Neural cell (in vitro differentiated cells): ENCODE results near the gene PRKAR1B. TPM values are rescaled to one million over a fixed set of nuclear protein-coding genes. Genes with fewer than 3 reads are reported as not detected.

Source experiments
- H2AFZ ChIP-seq: fragments of 200-600, 300-800 bp; sonication (generic), shearing (Covaris generic); 2 replicates; pipeline ENCODE4 v1.6.0; 2014; ENCODE audit warnings: low read depth, mild to moderate bottlenecking, antibody characterized with exemption, low read length, moderate library complexity
- H3F3A ChIP-seq: fragments of 200-600 bp; shearing (Covaris generic); 2 replicates; pipeline ENCODE4 v1.6.1; 2016; ENCODE audit warnings: mild to moderate bottlenecking, moderate library complexity, mixed read lengths, antibody characterized with exemption, low read length; ENCODE audit not compliant: insufficient read depth, poor library complexity, severe bottlenecking
- H3K27ac ChIP-seq: fragments of 200-600, 300-800 bp; sonication (generic), shearing (Covaris generic); 2 replicates; pipeline ENCODE4 v1.5.1; 2014; ENCODE audit warnings: mild to moderate bottlenecking, low read length, moderate library complexity
- H3K27me3 ChIP-seq: fragments of 300-800, 200-600 bp; sonication (generic), shearing (Covaris generic); 2 replicates; pipeline ENCODE4 v1.6.0; 2014; ENCODE audit warnings: mild to moderate bottlenecking, low read depth, low read length, moderate library complexity; ENCODE audit not compliant: insufficient read depth
- H3K36me3 ChIP-seq: fragments of 300-800, 200-600 bp; sonication (generic), shearing (Covaris generic); 2 replicates; pipeline ENCODE4 v1.5.1; 2014; ENCODE audit warnings: mild to moderate bottlenecking, antibody characterized with exemption, low read length, moderate library complexity; ENCODE audit not compliant: insufficient read depth
- H3K4me2 ChIP-seq: fragments of 300-800, 200-600 bp; sonication (generic), shearing (Covaris generic); 2 replicates; pipeline ENCODE4 v1.6.0; 2014; ENCODE audit warnings: mild to moderate bottlenecking, low read length
- H3K4me3 ChIP-seq: fragments of 300-800, 200-600 bp; sonication (generic), shearing (Covaris generic); 2 replicates; pipeline ENCODE4 v1.5.1; 2014; ENCODE audit warnings: mild to moderate bottlenecking, low read length, moderate library complexity
- H3K79me2 ChIP-seq: fragments of 200-600 bp; shearing (Covaris generic); replicated peaks from 2 replicates; pipeline ENCODE4 v1.6.0; 2014; ENCODE audit warnings: mild to moderate bottlenecking, low read length, moderate library complexity; ENCODE audit not compliant: insufficient read depth
- H3K9ac ChIP-seq: fragments of 300-800, 200-600 bp; sonication (generic), shearing (Covaris generic); 2 replicates; pipeline ENCODE4 v1.6.1; 2016; ENCODE audit warnings: mild to moderate bottlenecking, low read length, mixed read lengths
- H3K9me2 ChIP-seq: fragments of 200-600 bp; shearing (Covaris generic); 2 replicates; pipeline ENCODE4 v1.6.1; 2016; ENCODE audit warnings: mild to moderate bottlenecking, low read length, mixed read lengths; ENCODE audit not compliant: insufficient read depth
- H3K9me3 ChIP-seq: fragments of 200-600, 300-800 bp; sonication (generic), shearing (Covaris generic); 2 replicates; pipeline ENCODE4 v1.6.1; 2016; ENCODE audit warnings: mild to moderate bottlenecking, mixed run types, low read length, moderate library complexity, mixed read lengths
- H4K20me1 ChIP-seq: fragments of 200-600 bp; shearing (Covaris generic); 2 replicates; pipeline ENCODE4 v1.6.1; 2016; ENCODE audit warnings: mild to moderate bottlenecking, mixed run types; ENCODE audit not compliant: insufficient read depth
- CTCF ChIP-seq: fragments of 450-650 bp; IDR thresholded peaks from 2 replicates; pipeline ENCODE4 v1.5.1; 2014; ENCODE audit warnings: antibody characterized with exemption, mild to moderate bottlenecking, moderate library complexity; ENCODE audit not compliant: poor library complexity, severe bottlenecking
- EP300 ChIP-seq: fragments of 450-650 bp; conservative IDR thresholded peaks from 2 replicates; pipeline ENCODE4 v1.6.1; 2014; ENCODE audit warnings: antibody characterized with exemption, mild to moderate bottlenecking, moderate library complexity; ENCODE audit not compliant: poor library complexity, severe bottlenecking
- EZH2 ChIP-seq: fragments of 200-600, 300-800 bp; shearing (Covaris generic), sonication (generic); IDR thresholded peaks from 2 replicates; pipeline ENCODE4 v1.6.1; 2014; ENCODE audit warnings: antibody characterized with exemption, low read length, borderline replicate concordance, mild to moderate bottlenecking; ENCODE audit not compliant: insufficient read depth, poor library complexity, severe bottlenecking
- MXI1 ChIP-seq: fragments of 450-650 bp; conservative IDR thresholded peaks from 2 replicates; pipeline ENCODE4 v1.6.1; 2014; ENCODE audit warnings: antibody characterized with exemption, mild to moderate bottlenecking; ENCODE audit not compliant: poor library complexity, severe bottlenecking
- POLR2AphosphoS5 ChIP-seq: IDR thresholded peaks from 2 replicates; pipeline ENCODE4 v1.6.1; 2012
- RAD21 ChIP-seq: fragments of 450-650 bp; conservative IDR thresholded peaks from 2 replicates; pipeline ENCODE4 v1.6.1; 2014; ENCODE audit warnings: antibody characterized with exemption, mild to moderate bottlenecking, moderate library complexity
- REST ChIP-seq: IDR thresholded peaks from 2 replicates; pipeline ENCODE4 v1.6.1; 2012; ENCODE audit warnings: borderline replicate concordance
- SMC3 ChIP-seq: fragments of 450-650 bp; conservative IDR thresholded peaks from 2 replicates; pipeline ENCODE4 v1.6.1; 2014; ENCODE audit warnings: antibody characterized with exemption, mild to moderate bottlenecking, moderate library complexity; ENCODE audit not compliant: poor library complexity
- TAF1 ChIP-seq: IDR thresholded peaks from 2 replicates; pipeline ENCODE4 v1.6.1; 2012; ENCODE audit warnings: low read depth
- polyA minus RNA-seq: library from RNA; depleted of rRNA, polyadenylated mRNA; stranded (reverse); fragments of >200 nt; gene quantifications from 2 replicates; pipeline ENCODE4 v1.2.3, GENCODE V29; 2014
- polyA plus RNA-seq: library from polyadenylated mRNA; depleted of rRNA; stranded (reverse); fragments of >200 nt; gene quantifications from 2 replicates; pipeline ENCODE4 v1.2.3, GENCODE V29; 2014

PRKAR1B gene
- polyA plus RNA-seq, result 38.6 and 44.1 TPM in 2 replicates
- 33.1 and 36.5 TPM in 2 replicates for polyA minus RNA-seq

- Histone ChIP-seq H3K79me2 (peaks cover 10% of the 10 kb centered on the region), H3K27ac (peak within 1 kb of the TSS; percentile 39), H3K9me2 (no peaks in the 10 kb centered on the region), H3F3A (no peaks in the 10 kb centered on the region), H3K36me3 (peaks cover 4% of the 10 kb centered on the region), H3K4me2 (peak within 1 kb of the TSS; percentile 49), H3K9ac (peak within 1 kb of the TSS; percentile 70), H3K4me3 (peak within 1 kb of the TSS; percentile 76), H4K20me1 (no peaks in the 10 kb centered on the region), H3K9me3 (peaks cover 3% of the 10 kb centered on the region), H2AFZ (peak within 1 kb of the TSS; percentile 69), H3K27me3 (no peaks in the 10 kb centered on the region)
- no peak for TF ChIP-seq SMC3
- no peak for TF ChIP-seq EP300
- no peak for TF ChIP-seq MXI1
- TF ChIP-seq RAD21, result no peak
- no peak for TF ChIP-seq EZH2
- no peak for TF ChIP-seq CTCF
- TF ChIP-seq REST, result no peak
- no peak for TF ChIP-seq POLR2AphosphoS5
- no peak for TF ChIP-seq TAF1
Measured at GRCh38 chr7:727104-727805, at the start of gene PRKAR1B. TSS of gene PRKAR1B (minus strand) at chr7:727281. CDS start at chr7:711505, 15,776 bp downstream.

DNA sequence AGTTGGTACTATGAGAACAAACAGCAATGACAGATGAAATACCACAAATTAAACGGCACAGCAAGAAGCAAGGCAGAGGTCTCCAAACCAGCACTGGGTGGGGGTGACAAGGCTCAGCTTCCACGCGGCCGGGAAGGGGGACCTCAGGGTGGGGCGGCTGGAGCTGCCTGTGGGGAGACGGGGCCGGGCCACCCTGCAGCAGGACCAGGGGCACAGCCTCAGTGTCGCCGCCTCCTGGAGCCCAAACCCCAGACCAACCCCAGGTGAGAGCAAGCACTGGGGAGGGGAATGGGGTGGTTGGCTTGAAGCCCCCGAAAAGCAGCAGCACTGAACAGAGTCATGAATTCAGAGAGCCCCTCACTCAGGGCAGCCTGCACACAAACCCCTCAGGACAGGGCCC is 49.3 kb upstream of the PRKAR1B start:
- Histone ChIP-seq H3K27me3 (no peaks in the 10 kb centered on the region), H3K9me2 (no peaks in the 10 kb centered on the region), H2AFZ (no peak overlapping the region), H3K9me3 (no peaks in the 10 kb centered on the region), H3K27ac (no peak overlapping the region), H4K20me1 (no peaks in the 10 kb centered on the region), H3F3A (no peaks in the 10 kb centered on the region), H3K4me2 (no peak overlapping the region), H3K4me3 (no peak overlapping the region), H3K79me2 (no peaks in the 10 kb centered on the region), H3K36me3 (no peaks in the 10 kb centered on the region), H3K9ac (no peak overlapping the region)
- no peak for TF ChIP-seq SMC3
